HepG2 (cell line): Measurements from ENCODE around the gene PRKAR1A. TPM values are rescaled to one million over a fixed set of nuclear protein-coding genes. Genes with fewer than 3 reads are reported as not detected.
A peak's percentile ranks its signal among the peaks of the same experiment; 100 is the strongest.

Experiments
- BCL6 ChIP-seq: IDR thresholded peaks from 2 replicates; pipeline ENCODE4 v1.6.1; 2016; ENCODE audit warnings: missing genetic modification reagents, missing compliant biosample characterization
- ETV6 ChIP-seq: sonication (generic); formaldehyde crosslinking; conservative IDR thresholded peaks from 2 replicates; pipeline ENCODE4 v1.4.0; 2020; ENCODE audit warnings: missing genetic modification reagents
- FOXA1 ChIP-seq, 2 experiments: fragments of 450-650 bp in 1 of 2; sonication (generic) in 1 of 2; formaldehyde crosslinking in 1 of 2; IDR thresholded peaks; 2 replicates each; pipeline versions ENCODE4 v1.4.0 to v1.6.1; 2016 to 2020; ENCODE audit warnings: missing genetic modification reagents in 1 of 2
- HMGA1 ChIP-seq: sonication (generic); formaldehyde crosslinking; conservative IDR thresholded peaks from 2 replicates; pipeline ENCODE4 v1.4.0; 2020; ENCODE audit warnings: missing genetic modification reagents
- KLF6 ChIP-seq: IDR thresholded peaks from 2 replicates; pipeline ENCODE4 v1.8.0; 2016; ENCODE audit warnings: missing biosample characterization, missing genetic modification reagents
- MXD4 ChIP-seq: IDR thresholded peaks from 2 replicates; pipeline ENCODE4 v1.6.1; 2016; ENCODE audit warnings: mild to moderate bottlenecking, missing biosample characterization, missing genetic modification reagents
- NKX3-1 ChIP-seq: sonication (generic); formaldehyde crosslinking; IDR thresholded peaks from 2 replicates; pipeline ENCODE4 v1.5.0; 2020; ENCODE audit warnings: missing genetic modification reagents
- RXRA ChIP-seq: sonication (generic); formaldehyde crosslinking; IDR thresholded peaks from 2 replicates; pipeline ENCODE4 v1.5.1; 2020; ENCODE audit warnings: missing genetic modification reagents
- TGIF2 ChIP-seq: IDR thresholded peaks from 2 replicates; pipeline ENCODE4 v1.6.1; 2016; ENCODE audit warnings: control low read depth, missing compliant biosample characterization
- ZNF350 ChIP-seq: sonication (generic); formaldehyde crosslinking; IDR thresholded peaks from 2 replicates; pipeline ENCODE4 v1.4.0; 2020; ENCODE audit warnings: mild to moderate bottlenecking, low read depth, missing genetic modification reagents, borderline replicate concordance
- ZNF761 ChIP-seq: sonication (generic); formaldehyde crosslinking; conservative IDR thresholded peaks from 2 replicates; pipeline ENCODE4 v1.4.0; 2020; ENCODE audit warnings: mild to moderate bottlenecking, missing genetic modification reagents
- polyA plus RNA-seq, 8 experiments: library from polyadenylated mRNA; depleted of rRNA in 3 of 8; stranded (reverse) in 7 of 8; unstranded in 1 of 8; fragments of >200 nt; fragmentation: Illumina TruSeq in 4 of 8; extraction: Trizol in 4 of 8; gene quantifications; 2 replicates each; pipeline versions ENCODE4 v1.2.1 to v1.2.3, GENCODE V29; 2011 to 2016; ENCODE audit warnings: low read depth in 4 of 8, missing spikeins in 1 of 8, mixed read lengths in 1 of 8; ENCODE audit not compliant: insufficient read depth in 1 of 8
- total RNA-seq, 5 experiments: library from RNA; depleted of rRNA; stranded (reverse); fragments of >200 nt; fragmentation: Illumina TruSeq; extraction: Trizol; gene quantifications; 2 replicates each; pipeline ENCODE4 v1.2.3, GENCODE V29; 2016; ENCODE audit warnings: low read depth in 1 of 5
- TF ChIP-seq, protein P1 (sequence below): sonication (generic); formaldehyde crosslinking; IDR thresholded peaks from 2 replicates; pipeline ENCODE4 v1.4.0; 2020; ENCODE audit warnings: missing genetic modification reagents, borderline replicate concordance
- TF ChIP-seq, protein P2 (sequence below): IDR thresholded peaks from 2 replicates; pipeline ENCODE4 v1.4.0; 2020; ENCODE audit warnings: mild to moderate bottlenecking, missing genetic modification reagents
- TF ChIP-seq, protein P3 (sequence below): sonication (generic); formaldehyde crosslinking; IDR thresholded peaks from 2 replicates; pipeline ENCODE4 v1.5.1; 2020; ENCODE audit warnings: mild to moderate bottlenecking, missing genetic modification reagents, moderate library complexity
- TF ChIP-seq, protein P4 (sequence below): sonication (generic); formaldehyde crosslinking; IDR thresholded peaks from 2 replicates; pipeline ENCODE4 v1.8.0; 2022; ENCODE audit warnings: mild to moderate bottlenecking, missing genetic modification reagents
- TF ChIP-seq, protein P5 (sequence below): sonication (generic); formaldehyde crosslinking; IDR thresholded peaks from 2 replicates; pipeline ENCODE4 v1.4.0; 2020; ENCODE audit warnings: missing genetic modification reagents, borderline replicate concordance

The PRKAR1A gene
- total and polyA plus RNA-seq, 2 of the 13 experiments (the other 11 are each of a cell fraction or from before 2014, with no cell fraction given) = 265 to 266 TPM

DNA sequence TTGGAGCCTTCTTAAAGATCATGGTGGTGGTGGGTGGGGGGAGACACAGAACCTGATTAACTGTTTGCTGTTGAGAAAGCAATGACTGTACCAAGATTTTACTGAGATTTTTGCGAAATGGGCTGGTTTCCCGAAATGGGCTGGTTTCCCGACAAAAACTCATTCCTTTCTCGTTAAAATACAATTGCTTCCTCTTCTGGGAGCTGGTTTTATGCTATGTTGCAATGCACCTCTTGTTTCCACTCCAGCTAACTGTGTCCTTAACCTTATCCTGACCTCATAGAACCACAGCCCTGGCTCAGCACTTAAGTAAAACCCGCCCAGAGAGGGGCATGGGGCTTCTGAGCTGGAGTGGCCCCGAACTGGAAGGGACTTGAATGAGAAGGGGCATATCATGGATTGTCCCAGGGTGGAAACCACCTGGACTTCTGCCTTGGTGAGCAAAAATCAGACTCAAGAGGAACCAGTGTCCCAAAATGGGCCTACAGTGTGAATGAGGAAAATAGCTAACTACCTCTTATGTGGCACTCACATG lies 68.1 kb downstream of the PRKAR1A start (continued):
- 0 out of 2 replicates have a peak, but pooled peaks have one; percentile 53 for TF ChIP-seq ETV6 (CRISPR knock-in tag)
- TF ChIP-seq, protein P1, sequence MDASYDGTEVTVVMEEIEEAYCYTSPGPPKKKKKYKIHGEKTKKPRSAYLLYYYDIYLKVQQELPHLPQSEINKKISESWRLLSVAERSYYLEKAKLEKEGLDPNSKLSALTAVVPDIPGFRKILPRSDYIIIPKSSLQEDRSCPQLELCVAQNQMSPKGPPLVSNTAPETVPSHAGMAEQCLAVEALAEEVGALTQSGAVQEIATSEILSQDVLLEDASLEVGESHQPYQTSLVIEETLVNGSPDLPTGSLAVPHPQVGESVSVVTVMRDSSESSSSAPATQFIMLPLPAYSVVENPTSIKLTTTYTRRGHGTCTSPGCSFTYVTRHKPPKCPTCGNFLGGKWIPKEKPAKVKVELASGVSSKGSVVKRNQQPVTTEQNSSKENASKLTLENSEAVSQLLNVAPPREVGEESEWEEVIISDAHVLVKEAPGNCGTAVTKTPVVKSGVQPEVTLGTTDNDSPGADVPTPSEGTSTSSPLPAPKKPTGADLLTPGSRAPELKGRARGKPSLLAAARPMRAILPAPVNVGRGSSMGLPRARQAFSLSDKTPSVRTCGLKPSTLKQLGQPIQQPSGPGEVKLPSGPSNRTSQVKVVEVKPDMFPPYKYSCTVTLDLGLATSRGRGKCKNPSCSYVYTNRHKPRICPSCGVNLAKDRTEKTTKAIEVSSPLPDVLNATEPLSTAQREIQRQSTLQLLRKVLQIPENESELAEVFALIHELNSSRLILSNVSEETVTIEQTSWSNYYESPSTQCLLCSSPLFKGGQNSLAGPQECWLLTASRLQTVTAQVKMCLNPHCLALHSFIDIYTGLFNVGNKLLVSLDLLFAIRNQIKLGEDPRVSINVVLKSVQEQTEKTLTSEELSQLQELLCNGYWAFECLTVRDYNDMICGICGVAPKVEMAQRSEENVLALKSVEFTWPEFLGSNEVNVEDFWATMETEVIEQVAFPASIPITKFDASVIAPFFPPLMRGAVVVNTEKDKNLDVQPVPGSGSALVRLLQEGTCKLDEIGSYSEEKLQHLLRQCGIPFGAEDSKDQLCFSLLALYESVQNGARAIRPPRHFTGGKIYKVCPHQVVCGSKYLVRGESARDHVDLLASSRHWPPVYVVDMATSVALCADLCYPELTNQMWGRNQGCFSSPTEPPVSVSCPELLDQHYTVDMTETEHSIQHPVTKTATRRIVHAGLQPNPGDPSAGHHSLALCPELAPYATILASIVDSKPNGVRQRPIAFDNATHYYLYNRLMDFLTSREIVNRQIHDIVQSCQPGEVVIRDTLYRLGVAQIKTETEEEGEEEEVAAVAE (CRISPR knock-in tag) = peak; percentile 69
- TF ChIP-seq FOXA1 (IDR thresholded peaks at IDR 0.05) = no peak
- TF ChIP-seq FOXA1 (CRISPR knock-in tag; IDR thresholded peaks at IDR 0.05) = 0 out of 2 replicates have a peak, but pooled peaks have one; percentile 19
- peak; percentile 81 for TF ChIP-seq BCL6
- TF ChIP-seq ZNF761 = peak; percentile 43; the same call in 1 of the 2 replicates
- TF ChIP-seq, protein P2, sequence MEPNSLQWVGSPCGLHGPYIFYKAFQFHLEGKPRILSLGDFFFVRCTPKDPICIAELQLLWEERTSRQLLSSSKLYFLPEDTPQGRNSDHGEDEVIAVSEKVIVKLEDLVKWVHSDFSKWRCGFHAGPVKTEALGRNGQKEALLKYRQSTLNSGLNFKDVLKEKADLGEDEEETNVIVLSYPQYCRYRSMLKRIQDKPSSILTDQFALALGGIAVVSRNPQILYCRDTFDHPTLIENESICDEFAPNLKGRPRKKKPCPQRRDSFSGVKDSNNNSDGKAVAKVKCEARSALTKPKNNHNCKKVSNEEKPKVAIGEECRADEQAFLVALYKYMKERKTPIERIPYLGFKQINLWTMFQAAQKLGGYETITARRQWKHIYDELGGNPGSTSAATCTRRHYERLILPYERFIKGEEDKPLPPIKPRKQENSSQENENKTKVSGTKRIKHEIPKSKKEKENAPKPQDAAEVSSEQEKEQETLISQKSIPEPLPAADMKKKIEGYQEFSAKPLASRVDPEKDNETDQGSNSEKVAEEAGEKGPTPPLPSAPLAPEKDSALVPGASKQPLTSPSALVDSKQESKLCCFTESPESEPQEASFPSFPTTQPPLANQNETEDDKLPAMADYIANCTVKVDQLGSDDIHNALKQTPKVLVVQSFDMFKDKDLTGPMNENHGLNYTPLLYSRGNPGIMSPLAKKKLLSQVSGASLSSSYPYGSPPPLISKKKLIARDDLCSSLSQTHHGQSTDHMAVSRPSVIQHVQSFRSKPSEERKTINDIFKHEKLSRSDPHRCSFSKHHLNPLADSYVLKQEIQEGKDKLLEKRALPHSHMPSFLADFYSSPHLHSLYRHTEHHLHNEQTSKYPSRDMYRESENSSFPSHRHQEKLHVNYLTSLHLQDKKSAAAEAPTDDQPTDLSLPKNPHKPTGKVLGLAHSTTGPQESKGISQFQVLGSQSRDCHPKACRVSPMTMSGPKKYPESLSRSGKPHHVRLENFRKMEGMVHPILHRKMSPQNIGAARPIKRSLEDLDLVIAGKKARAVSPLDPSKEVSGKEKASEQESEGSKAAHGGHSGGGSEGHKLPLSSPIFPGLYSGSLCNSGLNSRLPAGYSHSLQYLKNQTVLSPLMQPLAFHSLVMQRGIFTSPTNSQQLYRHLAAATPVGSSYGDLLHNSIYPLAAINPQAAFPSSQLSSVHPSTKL (CRISPR knock-in tag) = peak; percentile 94
- TF ChIP-seq, protein P3, sequence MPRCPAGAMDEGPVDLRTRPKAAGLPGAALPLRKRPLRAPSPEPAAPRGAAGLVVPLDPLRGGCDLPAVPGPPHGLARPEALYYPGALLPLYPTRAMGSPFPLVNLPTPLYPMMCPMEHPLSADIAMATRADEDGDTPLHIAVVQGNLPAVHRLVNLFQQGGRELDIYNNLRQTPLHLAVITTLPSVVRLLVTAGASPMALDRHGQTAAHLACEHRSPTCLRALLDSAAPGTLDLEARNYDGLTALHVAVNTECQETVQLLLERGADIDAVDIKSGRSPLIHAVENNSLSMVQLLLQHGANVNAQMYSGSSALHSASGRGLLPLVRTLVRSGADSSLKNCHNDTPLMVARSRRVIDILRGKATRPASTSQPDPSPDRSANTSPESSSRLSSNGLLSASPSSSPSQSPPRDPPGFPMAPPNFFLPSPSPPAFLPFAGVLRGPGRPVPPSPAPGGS (CRISPR knock-in tag) = peak; percentile 43; the same call in 1 of the 2 replicates
- TF ChIP-seq NKX3-1 = peak; percentile 29; the same call in 1 of the 2 replicates
- TF ChIP-seq KLF6 (CRISPR knock-in tag) = peak; percentile 83; the same call in 1 of the 2 replicates
- TF ChIP-seq RXRA (CRISPR knock-in tag) = peak; percentile 98
- TF ChIP-seq, protein P4, sequence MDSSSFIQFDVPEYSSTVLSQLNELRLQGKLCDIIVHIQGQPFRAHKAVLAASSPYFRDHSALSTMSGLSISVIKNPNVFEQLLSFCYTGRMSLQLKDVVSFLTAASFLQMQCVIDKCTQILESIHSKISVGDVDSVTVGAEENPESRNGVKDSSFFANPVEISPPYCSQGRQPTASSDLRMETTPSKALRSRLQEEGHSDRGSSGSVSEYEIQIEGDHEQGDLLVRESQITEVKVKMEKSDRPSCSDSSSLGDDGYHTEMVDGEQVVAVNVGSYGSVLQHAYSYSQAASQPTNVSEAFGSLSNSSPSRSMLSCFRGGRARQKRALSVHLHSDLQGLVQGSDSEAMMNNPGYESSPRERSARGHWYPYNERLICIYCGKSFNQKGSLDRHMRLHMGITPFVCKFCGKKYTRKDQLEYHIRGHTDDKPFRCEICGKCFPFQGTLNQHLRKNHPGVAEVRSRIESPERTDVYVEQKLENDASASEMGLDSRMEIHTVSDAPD = peak; percentile 35; the same call in 1 of the 2 replicates
- TF ChIP-seq MXD4 (CRISPR knock-in tag) = 0 out of 2 replicates have a peak, but pooled peaks have one; percentile 16
- TF ChIP-seq TGIF2 (CRISPR knock-in tag) = peak; percentile 74
- peak; percentile 34; the same call in 1 of the 2 replicates for TF ChIP-seq ZNF350 (CRISPR knock-in tag)
- TF ChIP-seq, protein P5, sequence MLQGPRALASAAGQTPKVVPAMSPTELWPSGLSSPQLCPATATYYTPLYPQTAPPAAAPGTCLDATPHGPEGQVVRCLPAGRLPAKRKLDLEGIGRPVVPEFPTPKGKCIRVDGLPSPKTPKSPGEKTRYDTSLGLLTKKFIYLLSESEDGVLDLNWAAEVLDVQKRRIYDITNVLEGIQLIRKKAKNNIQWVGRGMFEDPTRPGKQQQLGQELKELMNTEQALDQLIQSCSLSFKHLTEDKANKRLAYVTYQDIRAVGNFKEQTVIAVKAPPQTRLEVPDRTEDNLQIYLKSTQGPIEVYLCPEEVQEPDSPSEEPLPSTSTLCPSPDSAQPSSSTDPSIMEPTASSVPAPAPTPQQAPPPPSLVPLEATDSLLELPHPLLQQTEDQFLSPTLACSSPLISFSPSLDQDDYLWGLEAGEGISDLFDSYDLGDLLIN (CRISPR knock-in tag) = no peak
- no peak for TF ChIP-seq HMGA1
